Posterior vena cava (tissue), 2 donors: Measurements from ENCODE around the gene CCL19. TPM values are rescaled to one million over a fixed set of nuclear protein-coding genes. Genes with fewer than 3 reads are reported as not detected.

Source experiments
- DNase-seq: peaks from one replicate; pipeline ENCODE4 v3.0.0-alpha.2; 2020; ENCODE audit warnings: low spot score
- intact Hi-C, 2 donors: fragments of 100-400 bp; cut with DNase I; formaldehyde crosslinking; loops; one replicate each; pipeline versions ENCODE4 v1.14.1 to v1.14.2; 2022 to 2023
- total RNA-seq, 2 donors: library from RNA; stranded (reverse); fragmentation: NEBNext Ultra II Directional; extraction: Animal tissue kit (Norgen Biotek cat#: 25700); gene quantifications; one replicate each; pipeline ENCODE4 v1.2.1, GENCODE V29; 2021
- donor health status: DM: yes; HTN: yes; CAD: no.
- donor health status: DM: yes; HTN: yes; CAD: no.

The CCL19 gene
- total RNA-seq, 2 donors from 2014 or later, result 15.2 to 27.1 TPM

DNA sequence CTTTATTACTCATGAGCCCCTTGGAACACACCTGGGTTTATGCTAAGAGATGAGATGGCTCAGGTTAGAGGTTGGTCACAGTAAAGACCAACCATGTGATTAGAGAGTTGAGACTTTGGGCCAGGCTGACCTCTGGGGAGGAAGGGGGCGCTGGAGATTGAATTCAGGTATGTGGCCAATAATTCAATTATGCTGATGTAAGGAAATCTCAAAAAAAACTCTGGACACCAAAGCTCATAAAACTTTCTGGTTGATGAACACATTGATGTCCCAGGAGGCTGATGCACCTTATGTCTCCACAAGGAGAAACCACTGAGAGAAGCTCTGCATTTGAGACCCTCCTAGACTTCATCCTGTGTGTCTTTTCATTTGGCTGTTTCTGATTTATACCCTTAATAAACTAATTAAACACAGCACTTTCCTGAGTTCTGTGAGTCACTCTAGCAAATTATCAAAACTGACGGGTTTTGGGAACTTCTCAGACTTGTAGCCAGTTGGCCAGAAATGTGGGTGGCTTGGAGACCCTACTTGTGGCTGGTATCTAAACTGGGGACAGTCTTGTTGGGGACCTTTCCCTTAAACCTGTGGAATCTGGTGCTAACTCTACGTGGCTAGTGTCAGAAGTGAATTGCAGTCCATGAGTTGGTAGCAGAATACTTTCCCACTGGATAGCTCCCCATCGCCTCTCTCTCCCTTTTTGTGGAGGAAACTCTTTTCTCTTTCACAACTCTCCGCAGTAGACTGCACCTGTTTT is 21.1 kb downstream of the CCL19 start:
- intact Hi-C loops, result no loop called here
- DNase-seq, result no peak

DNA sequence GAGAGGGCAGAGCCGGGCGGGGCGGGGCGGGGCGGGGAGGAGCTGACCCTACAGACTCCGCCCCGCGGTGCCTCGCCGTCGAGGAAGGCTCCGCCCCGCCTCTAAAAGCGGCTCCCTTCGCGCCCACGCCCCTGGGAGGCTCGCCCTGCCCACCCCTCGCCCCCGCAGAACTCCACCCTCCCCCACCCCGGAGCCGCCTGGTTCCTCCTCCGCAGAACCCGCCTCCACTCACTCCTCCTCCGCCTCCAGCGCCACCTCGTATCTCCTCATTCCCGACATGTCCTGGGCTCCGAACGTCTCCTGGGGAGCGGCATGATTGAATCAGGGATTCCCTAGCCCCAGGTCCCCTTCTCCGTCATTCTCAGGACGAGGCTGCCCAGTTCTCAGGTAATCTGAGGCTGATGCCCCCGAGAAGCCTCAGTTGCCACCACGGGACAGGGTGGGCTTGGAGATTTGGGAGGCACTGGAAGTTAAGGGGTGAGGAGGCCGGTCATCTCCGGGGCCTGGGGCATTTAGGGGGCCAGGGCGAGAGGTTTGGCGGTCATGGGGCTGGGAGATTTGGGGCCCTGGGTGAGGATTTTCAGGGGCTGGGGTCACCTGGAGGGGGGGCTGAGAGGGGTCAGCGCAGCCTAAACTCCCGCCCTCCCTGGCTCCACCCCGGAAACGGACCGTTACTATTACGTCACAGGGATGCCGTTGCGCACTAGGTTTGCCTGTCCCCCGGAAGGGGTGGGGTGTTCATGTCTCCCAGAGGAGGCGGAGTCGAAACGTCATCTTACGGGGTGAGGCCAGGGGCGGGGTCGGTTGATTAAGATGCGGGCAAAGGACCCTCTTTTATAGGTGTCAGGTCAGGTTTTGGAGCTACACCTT is 25.5 kb downstream of the CCL19 start:
- intact Hi-C loops, result no loop called here
- peak; percentile 98 for DNase-seq

DNA sequence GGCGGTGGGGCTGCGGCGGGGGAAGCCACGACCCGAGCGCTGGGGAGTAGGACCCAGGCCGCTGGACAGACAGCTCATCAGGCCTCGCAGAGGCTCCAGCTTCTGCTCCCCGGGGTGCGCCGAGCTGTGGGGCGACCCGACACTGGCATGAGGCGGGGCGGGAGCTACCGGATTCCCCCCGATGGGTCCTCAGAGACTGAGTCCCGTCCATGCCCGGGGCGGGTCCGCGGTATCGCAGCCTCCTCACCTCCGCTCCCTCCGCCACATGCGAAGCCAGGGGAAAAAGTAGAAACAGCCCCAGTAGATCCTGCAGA is 26.1 kb downstream of the CCL19 start:
- intact Hi-C loops, result no loop called here

DNA sequence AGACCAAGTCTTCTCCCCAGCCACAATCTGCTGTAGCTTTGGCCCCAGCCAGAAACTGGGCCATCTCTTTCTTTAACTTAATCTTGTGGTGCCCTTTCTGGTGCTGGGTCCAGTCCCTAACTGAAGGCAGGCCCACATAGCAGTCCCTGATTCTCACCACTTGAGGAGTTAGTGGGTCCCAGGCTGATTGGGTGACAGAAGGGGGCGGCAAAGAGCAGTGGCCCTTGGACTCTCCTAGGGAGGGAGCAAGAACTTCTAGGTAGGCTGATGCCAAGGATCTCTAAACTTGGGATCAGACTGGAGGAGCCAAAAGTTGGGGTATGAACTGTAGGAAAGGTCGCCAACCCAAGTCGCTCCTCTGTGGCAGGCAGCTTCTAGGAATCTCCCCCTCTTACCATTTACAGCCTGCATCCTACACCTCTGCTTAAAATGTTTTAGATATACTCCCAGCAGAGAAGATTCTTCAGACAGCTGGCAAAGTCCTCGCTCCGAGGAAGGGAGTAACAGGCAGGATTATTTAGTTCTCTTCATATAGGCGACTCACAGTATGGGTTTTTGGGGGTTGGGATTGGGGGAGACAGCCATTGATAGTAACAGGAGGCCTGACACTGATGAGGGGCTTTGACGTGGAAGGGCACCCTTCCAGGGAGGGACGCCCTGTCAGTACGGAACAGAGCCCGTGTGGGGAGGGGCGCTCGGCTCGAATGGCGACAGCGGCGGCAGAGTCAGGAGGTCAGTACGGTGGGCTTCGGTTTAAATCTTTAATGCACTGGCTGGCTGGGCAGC is 26.6 kb downstream of the CCL19 start:
- intact Hi-C loops, result no loop called here

More for the DNA sequence above, 26.1 kb downstream of the CCL19 start:
- DNase-seq, result no peak

DNA sequence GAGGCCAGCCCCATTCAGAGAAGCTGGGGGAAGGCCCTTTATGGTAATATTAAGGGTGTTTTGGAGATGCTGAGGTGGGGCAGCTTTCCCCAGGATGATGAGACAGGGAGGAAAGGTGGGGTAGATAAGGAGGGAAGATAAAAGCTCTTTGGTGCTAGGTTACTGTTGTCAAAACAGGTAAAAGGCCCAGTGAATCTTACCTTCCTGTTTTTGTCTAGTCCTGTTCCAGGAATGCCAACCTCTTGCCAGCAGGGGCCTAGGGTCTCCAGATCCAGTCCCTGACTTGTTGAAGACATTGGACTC is 27.8 kb downstream of the CCL19 start:
- intact Hi-C loops, result no loop called here
- no peak for DNase-seq

More for the DNA sequence above, 26.6 kb downstream of the CCL19 start:
- DNase-seq, result peak; percentile 95

DNA sequence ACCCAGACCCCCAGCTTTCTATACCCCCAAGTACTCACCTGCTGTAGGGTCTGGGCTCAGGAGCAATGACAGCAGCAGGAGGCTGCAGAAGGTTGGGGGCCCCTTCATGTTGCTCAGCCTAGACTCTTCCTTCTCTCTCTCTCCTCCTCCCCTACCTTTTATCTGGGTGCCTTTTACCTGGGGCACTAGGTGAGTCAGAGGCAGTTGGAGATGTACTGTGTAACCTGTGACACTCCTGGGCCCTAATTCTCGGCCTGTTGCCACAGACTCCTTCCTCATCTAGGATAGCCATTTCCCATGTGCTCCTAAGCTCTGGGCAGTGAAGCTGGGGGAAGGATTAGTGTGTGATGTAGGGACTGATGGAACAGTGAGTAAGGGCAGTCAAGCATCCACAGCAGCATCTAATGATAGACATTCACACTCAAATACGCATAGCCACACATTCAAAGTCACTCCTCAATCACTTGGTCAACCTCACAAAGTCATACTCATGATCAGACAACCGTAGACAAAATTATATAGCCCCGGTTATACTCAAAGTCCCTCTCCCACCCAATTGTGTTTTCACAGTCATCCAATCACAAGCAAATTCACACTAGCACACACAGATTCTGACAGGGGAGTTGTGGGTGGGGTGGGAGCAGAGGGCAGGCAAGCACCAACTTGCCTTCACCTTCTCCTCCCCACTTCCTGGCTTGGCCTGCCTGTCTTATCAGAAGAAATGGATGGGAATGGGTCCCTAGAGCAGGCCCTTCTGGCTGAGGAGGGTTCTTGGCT is 28.4 kb downstream of the CCL19 start, which contains the start of gene CCL27:
CCL27 (minus strand) TSS at position 132 of the 777 bp plus-strand sequence; CDS start at position 108, 24 bp downstream.
- intact Hi-C loops, result no loop called here
- no peak for DNase-seq

DNA sequence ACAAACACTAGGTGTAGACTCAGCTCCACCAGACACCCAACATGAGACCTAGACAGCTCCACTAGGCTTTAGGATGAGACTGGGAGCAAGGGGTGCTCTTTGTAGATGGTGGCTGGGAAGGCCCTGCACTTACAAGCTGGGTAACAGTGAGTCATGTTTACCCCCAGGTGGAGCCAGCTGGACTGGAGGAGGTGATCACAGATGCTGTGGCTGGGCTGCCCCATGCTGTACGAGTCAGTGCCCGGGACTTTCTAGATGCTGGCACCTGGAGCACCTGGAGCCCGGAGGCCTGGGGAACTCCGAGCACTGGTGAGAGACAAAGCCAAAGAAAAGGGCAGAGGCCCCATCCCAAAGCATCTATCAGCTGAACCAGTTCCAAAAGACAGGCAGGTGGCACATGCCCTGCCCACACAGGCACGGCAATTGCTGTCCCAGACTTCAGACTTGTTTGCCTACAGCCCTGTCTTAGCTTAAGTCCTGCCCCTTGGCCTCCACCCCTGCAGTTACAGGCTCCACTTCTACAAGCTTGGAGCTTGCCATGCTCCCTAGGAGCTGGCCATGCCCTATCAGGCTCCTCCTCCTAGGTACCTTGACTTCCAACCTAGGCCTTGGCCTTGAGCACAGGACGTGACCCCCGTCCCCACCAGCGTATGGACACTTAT is 31.4 kb downstream of the CCL19 start:
- no peak for DNase-seq
- intact Hi-C loops, result no loop called here

DNA sequence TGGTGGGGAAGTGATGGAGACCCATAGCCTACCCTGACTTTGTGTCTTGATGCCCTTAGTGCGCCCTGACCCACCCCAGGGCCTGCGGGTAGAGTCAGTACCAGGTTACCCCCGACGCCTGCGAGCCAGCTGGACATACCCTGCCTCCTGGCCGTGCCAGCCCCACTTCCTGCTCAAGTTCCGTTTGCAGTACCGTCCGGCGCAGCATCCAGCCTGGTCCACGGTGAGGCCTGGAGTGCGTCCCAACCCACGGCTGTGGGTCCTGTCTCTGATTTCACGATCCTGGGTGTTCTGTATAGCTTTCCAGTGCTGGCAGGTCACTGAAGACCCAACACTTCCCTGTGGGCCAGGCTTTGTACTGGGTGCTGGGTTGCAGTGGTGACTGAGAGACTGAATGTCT is 32.6 kb downstream of the CCL19 start:
- intact Hi-C loops, result no loop called here
- DNase-seq, result no peak

DNA sequence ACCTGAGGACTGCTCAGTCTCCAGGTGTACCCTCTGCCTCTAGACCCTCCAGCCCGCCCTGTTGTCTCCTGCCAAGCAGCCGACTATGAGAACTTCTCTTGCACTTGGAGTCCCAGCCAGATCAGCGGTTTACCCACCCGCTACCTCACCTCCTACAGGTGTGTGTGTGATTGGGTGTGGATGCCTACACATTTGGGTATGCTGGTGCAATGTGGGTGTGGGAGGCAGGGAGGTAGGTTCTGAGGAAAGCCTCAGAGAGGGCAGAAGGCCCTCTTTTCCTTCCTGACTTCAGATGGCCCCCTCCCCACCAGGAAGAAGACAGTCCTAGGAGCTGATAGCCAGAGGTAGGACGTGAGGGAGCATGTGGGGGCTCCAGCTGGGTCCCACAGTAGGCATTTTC is 34.1 kb downstream of the CCL19 start:
- DNase-seq, result no peak
- intact Hi-C loops, result no loop called here

DNA sequence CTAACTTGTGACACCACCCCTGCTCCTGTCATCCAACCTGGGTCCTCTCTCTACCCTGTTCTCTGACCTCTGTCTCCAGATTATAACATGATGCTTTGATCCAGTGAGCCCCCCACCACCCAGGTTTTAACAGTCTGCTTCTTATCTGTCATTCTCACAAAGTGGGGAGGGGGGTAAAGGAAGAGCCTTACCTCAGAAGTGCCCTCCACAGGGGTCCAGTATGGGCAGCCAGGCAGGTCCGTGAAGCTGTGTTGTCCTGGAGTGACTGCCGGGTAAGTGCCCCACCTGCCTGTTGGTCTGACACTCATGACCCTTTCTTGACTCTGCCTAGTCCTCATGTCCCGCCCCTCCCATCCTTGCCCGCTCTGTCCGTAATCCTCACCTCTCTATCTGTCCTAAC is 35.7 kb downstream of the CCL19 start:
- intact Hi-C loops, result no loop called here
- DNase-seq, result no peak

DNA sequence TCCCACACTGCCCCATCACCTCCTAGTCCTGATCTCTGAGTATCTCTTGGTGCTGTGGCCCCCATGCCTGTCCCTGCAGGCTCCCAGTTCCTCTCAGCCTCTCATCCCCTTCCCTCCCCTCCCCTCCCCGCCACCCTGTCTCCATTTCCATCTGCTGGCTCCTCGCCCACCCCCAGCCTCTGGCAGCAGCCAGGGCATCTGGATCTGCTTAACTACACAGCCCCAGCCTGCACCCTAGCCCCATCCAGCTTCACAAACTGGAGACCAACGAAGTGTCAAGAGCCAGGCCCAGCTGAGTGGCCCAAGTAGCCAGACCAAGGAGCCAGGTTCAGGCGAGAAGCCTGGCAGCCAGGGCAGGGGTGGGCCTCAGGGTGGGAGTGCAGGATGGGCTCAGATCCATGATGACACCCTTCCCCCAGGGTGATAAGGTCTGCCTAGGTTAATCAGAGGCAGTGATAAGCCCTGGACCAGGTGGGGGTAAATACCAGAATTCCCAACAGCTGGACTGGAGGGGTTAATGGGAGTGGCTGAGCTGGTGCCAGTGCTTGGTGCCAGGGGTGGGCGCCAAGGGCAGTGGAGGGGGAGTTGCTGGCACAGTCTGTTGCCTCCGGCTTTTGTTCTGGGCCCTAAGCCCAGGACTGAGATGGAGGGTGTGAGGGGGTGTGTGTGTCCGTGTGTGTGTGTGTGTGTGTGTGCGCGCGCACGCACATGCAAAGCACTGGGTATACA is 36.6 kb downstream of the CCL19 start:
- intact Hi-C loops, result no loop called here
- peak; percentile 85 for DNase-seq

DNA sequence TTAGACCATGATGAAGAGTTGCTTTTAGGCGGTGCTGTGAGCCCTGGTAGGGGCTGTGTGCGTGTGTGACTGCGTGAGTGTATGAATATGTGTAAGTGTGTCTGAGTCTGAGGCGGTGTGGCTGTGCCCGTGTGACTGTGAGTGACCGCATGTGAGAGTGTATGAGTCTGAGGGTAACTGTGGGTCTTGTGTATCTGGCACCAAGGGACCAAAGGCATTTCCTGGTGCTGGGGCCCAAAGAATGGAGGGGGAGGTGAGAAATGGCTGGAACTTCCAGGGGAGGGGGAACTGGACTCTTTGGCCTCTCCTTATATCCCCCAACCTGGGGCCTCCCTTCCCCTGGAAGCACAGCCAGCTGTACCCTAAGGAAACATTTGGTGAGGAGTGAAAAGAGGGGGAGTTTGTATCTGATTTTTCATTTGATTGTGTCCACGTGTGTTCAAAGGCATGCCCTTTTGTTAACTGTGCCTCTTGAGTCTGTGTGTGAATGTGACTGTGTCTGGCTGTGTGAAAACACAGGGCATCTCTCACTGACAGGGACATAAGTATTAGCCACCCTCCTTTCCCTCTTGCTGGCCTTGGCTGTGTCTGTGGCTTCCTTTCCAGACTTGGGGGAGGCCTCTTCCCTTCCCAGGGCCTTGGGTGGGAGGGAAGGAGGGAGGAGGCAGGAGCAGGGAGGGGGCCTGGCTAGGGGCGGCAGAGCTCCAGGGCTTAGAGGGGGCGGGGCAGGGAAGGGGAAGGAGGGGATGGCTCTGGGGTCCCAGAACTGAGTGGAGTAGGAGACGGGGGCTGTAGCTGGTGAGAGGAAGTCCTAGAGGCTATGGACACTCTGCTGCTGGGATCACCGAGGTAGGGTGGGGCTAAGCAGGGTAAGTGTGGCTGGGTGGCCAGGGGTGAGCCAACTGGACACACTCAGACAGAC is 37.7 kb downstream of the CCL19 start:
- DNase-seq, result no peak
- intact Hi-C loops, result no loop called here

DNA sequence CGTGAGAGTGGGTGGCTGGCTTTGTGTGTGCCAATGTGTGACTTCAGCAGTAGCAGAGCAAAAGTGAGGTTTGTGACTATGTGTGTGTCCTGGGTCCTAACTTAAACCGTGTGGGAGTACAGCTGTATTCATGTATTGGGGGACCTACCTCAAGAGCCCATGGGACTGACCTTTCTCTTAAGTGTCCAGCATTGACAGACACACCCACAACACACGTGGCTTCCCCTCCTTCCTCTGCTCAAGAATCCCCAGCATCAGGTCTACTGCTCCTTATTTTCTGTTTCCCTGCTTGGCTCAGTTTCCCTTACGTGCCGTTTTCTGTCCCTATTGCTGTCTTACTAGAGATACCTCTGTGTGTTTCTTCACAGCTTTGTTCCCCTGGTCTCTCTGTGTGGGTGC is 38.5 kb downstream of the CCL19 start:
- DNase-seq, result no peak
- intact Hi-C loops, result no loop called here

DNA sequence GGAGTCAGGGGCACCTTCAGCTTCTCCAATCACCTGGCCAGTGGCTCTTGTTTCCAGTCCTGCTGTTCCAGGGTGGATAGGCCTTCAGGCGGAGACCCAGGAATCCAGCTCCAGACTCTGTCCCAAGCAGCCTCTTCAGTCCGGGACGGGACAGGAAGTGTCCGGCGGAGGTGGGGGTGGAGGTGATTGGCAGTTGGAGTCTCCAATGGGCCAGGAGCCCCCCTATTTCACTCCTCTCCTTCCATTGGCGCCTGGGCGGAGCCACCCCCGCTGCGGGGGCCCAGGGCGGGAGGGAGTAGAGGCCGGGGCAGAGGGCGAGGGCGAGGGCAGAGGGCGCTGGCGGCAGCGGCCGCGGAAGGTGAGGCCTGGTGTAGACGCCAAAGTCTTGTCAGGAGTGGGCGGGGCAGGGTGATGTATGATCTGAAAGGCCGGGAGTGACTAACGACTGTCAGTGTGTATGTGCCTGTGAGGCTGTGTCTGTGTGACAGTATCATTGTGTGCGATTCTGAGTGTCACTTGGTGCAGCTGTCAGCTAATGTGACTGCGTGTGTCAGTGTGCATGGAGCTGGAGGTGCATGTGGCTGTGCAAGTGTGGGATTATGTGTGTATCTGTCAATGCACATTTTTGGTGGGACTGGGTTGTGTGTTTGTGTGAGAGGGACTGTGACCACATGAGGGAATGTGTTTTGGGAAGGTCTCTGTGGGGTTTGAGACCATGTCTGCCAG is 39.0 kb downstream of the CCL19 start, which contains the start of gene IL11RA:
IL11RA (plus strand) TSS at position 310 of the 726 bp plus-strand sequence. CDS start 3,033 bp downstream, outside the sequence.
- DNase-seq, result peak; percentile 93
- intact Hi-C loops, result no loop called here

DNA sequence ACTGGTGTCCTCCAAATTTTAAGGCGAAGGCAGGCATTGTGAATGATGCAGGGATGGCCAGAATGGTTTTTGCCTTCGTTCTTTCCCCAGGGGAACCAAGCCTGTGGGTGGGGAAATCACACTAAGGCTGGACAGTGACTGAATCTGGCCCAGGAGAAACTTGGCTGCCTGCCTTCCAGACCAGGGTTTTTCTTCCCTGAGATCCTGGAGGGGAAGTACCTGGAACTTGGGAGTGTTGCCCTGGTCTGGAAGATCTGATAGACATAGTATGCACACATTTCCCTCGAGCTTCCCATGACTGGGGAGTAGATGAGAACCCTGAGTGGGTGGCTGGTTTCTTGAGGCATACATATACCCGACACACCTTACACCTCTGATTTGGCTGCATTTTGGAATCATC is 39.8 kb downstream of the CCL19 start:
- intact Hi-C loops, result no loop called here
- no peak for DNase-seq

DNA sequence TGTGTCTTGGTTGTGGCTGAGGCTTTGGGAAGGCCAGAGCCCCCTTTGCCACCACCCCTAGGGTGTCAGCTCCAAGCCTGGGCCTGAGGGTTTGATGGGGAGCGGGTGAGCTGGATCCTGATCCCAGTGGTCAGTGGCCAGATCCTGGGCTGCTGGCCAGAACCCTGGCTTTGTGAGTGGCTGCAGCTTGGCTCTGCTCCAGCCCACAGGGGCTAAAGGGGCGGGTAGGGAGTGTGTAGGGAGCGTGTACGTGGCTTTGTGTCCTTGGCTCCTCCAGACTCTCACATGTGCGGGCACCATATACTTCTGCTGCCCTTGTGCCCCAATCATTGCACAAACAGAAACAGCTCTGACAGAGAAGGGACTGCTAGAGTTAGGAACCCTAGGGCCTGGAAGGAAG is 40.3 kb downstream of the CCL19 start:
- DNase-seq, result no peak
- intact Hi-C loops, result no loop called here
